HT-29 (cell line): ENCODE measurements around the gene BEND7. TPM values are rescaled to one million over a fixed set of nuclear protein-coding genes. Genes with fewer than 3 reads are reported as not detected.

Source experiments
- small RNA-seq: library from RNA; depleted of rRNA; stranded (forward); fragments of <200 nt; gene quantifications from one replicate; pipeline ENCODE3, GENCODE V24; 2014
- total RNA-seq: library from RNA; depleted of rRNA; stranded (reverse); fragments of >200 nt; shearing (Covaris generic); gene quantifications from 2 replicates; pipeline ENCODE4 v1.2.3, GENCODE V29; 2014; rRNA removed

The BEND7 gene
- total RNA-seq, 1 experiment from 2014 or later: 0.13 TPM

Small RNA genes within 50 kb of the gene (small RNA-seq; reads per million reads assigned to genes)
- not detected for gene RF00019

Other genes starting within 250 kb of the BEND7 start
- gene PHYH, start 228.9 kb downstream of the BEND7 start, total RNA-seq: 4.6 and 6.0 TPM in 2 replicates
- 53.8 and 58.8 TPM in 2 replicates for gene SEPHS1, start 180.7 kb downstream of the BEND7 start, total RNA-seq
- 15.2 and 18.3 TPM in 2 replicates for gene PRPF18, start 58.0 kb upstream of the BEND7 start, total RNA-seq